Endothelial cell of umbilical vein (primary cell): ENCODE measurements around the gene NRF1. TPM values are rescaled to one million over a fixed set of nuclear protein-coding genes. Genes with fewer than 3 reads are reported as not detected.

Source experiments
- BruUV-seq: library from RNA; stranded (reverse); fragments of 400-500 nt; replicated peaks from 2 replicates; lab custom pipeline; 2021; lab: Mats Ljungman, UMichigan
- CTCF ChIA-PET: fragments of 300-600, 350-600 bp; sonication (Branson Sonifier 250); formaldehyde crosslinking; loops from one replicate; lab custom pipeline; 2021; ENCODE audit warnings: antibody characterized with exemption, inconsistent platforms; lab: Charles Lee
- POLR2A ChIA-PET: fragments of 300-600, 350-600 bp; sonication (Branson Sonifier 250); formaldehyde crosslinking; loops from one replicate; lab custom pipeline; 2021; ENCODE audit warnings: antibody characterized with exemption, inconsistent platforms; lab: Charles Lee
- DNase-seq: peaks from one replicate; pipeline ENCODE4 v3.0.0-alpha.2; 2011; ENCODE audit warnings: low read depth, low spot score
- FAIRE-seq: peaks from 2 replicates; lab custom pipeline; 2011; peaks lifted over from hg19 to GRCh38; lab: Jason Lieb, UNC
- H2AFZ ChIP-seq: 2 replicates; pipeline ENCODE4 v1.6.0; 2012; ENCODE audit warnings: low read depth, low read length, control low read depth, inconsistent platforms
- H3K27ac ChIP-seq: 2 replicates; pipeline ENCODE4 v1.5.1; 2011; ENCODE audit warnings: low read depth, mild to moderate bottlenecking, control low read depth, low read length, moderate library complexity; ENCODE audit not compliant: insufficient read depth
- H3K27me3 ChIP-seq, 2 experiments: 2 replicates each; pipeline versions ENCODE4 v1.6.0 to v1.6.1; 2011; ENCODE audit warnings: low read length in 2 of 2, mixed read lengths in 1 of 2; ENCODE audit not compliant: control insufficient read depth in 2 of 2, insufficient read depth in 2 of 2
- H3K36me3 ChIP-seq, 2 experiments: 2 replicates in 1 of 2; 3 replicates in 1 of 2; pipeline ENCODE4 v1.5.1; 2011; ENCODE audit warnings: low read length in 2 of 2, mild to moderate bottlenecking in 1 of 2, moderate library complexity in 1 of 2; ENCODE audit not compliant: control insufficient read depth in 2 of 2, insufficient read depth in 2 of 2; ENCODE audit errors: extremely low read depth in 1 of 2
- H3K4me1 ChIP-seq: 3 replicates; pipeline ENCODE4 v1.5.1; 2011; ENCODE audit warnings: mild to moderate bottlenecking, low read length; ENCODE audit not compliant: control insufficient read depth, insufficient read depth; ENCODE audit errors: extremely low read depth
- H3K4me2 ChIP-seq: 2 replicates; pipeline ENCODE4 v1.6.1; 2011; ENCODE audit warnings: low read length, control low read depth, mixed read lengths; ENCODE audit not compliant: insufficient read depth
- H3K4me3 ChIP-seq, 3 experiments: fragments of 200-600 bp in 1 of 3; sonication (generic), shearing (Covaris generic) in 1 of 3; replicated peaks in 1 of 3; 2 replicates each; pipeline ENCODE4 v1.5.1; 2011 to 2016; ENCODE audit warnings: control low read depth in 3 of 3, low read length in 3 of 3, mild to moderate bottlenecking in 2 of 3, inconsistent platforms in 1 of 3, low read depth in 1 of 3, moderate library complexity in 1 of 3; ENCODE audit not compliant: insufficient read depth in 1 of 3
- H3K79me2 ChIP-seq: 2 replicates; pipeline ENCODE4 v1.6.0; 2012; ENCODE audit warnings: low read length, inconsistent platforms; ENCODE audit not compliant: control insufficient read depth, insufficient read depth
- H3K9ac ChIP-seq: replicated peaks from 2 replicates; pipeline ENCODE3; 2011; ENCODE audit warnings: low read length, control low read depth; ENCODE audit not compliant: insufficient read depth; ENCODE audit errors: extremely low read depth
- H3K9me1 ChIP-seq: replicated peaks from 3 replicates; pipeline ENCODE4 v1.6.0; 2011; ENCODE audit warnings: mild to moderate bottlenecking, low read length; ENCODE audit not compliant: control insufficient read depth, insufficient read depth; ENCODE audit errors: extremely low read depth
- H3K9me3 ChIP-seq: replicated peaks from 2 replicates; pipeline ENCODE4 v1.5.1; 2012; ENCODE audit warnings: low read length, inconsistent platforms; ENCODE audit not compliant: control insufficient read depth, insufficient read depth
- H4K20me1 ChIP-seq: replicated peaks from 2 replicates; pipeline ENCODE3; 2011; ENCODE audit warnings: mild to moderate bottlenecking, low read length; ENCODE audit not compliant: control insufficient read depth, insufficient read depth; ENCODE audit errors: extremely low read depth
- CTCF ChIP-seq, 2 donors: IDR thresholded peaks; 1 replicate in 1 of 2; 2 replicates in 1 of 2; pipeline ENCODE4 v1.5.1; 2011; ENCODE audit warnings: low read length in 2 of 2, mild to moderate bottlenecking in 2 of 2, moderate library complexity in 2 of 2, control low read depth in 1 of 2, inconsistent platforms in 1 of 2, low read depth in 1 of 2; ENCODE audit not compliant: insufficient read depth in 1 of 2; ENCODE audit errors: extremely low read depth in 1 of 2
- FOS ChIP-seq: IDR thresholded peaks from 2 replicates; pipeline ENCODE4 v1.6.1; 2011; ENCODE audit warnings: mild to moderate bottlenecking, low read length, moderate library complexity, borderline replicate concordance; ENCODE audit not compliant: insufficient read depth
- GATA2 ChIP-seq: IDR thresholded peaks from 2 replicates; pipeline ENCODE4 v1.7.0; 2011; ENCODE audit warnings: low read depth, mild to moderate bottlenecking, moderate library complexity, mixed read lengths, low read length; ENCODE audit not compliant: insufficient read length, insufficient read depth
- JUN ChIP-seq: IDR thresholded peaks from 2 replicates; pipeline ENCODE4 v1.6.1; 2011; ENCODE audit warnings: borderline replicate concordance, low read depth; ENCODE audit not compliant: insufficient read length, insufficient read depth
- MAX ChIP-seq: IDR thresholded peaks from 2 replicates; pipeline ENCODE4 v1.6.1; 2011; ENCODE audit not compliant: insufficient read depth, insufficient read length
- MYC ChIP-seq: IDR thresholded peaks from one replicate; pipeline ENCODE4 v1.6.1; 2011; ENCODE audit warnings: mild to moderate bottlenecking, low read depth, low read length
- POLR2A ChIP-seq: IDR thresholded peaks from 2 replicates; pipeline ENCODE4 v1.6.1; 2012; ENCODE audit warnings: low read depth, mild to moderate bottlenecking, control low read depth, low read length
- POLR2AphosphoS5 ChIP-seq: IDR thresholded peaks from 2 replicates; pipeline ENCODE4 v1.6.1; 2012; ENCODE audit warnings: low read depth, mild to moderate bottlenecking, control low read depth, low read length, moderate library complexity; ENCODE audit not compliant: insufficient read depth
- dilution Hi-C: fragments of 300-500 bp; cut with MboI; formaldehyde crosslinking; loops from one replicate; pipeline ENCODE4 v1.15.0; 2019; ENCODE audit warnings: low sequenced_read_pairs; ENCODE audit not compliant: extremely low pct_ligation_motif_present
- intact Hi-C: fragments of 100-400 bp; cut with micrococcal nuclease; formaldehyde crosslinking; loops from one replicate; pipeline ENCODE4 v1.10.0; 2022
- polyA plus RNA-seq, 4 experiments: library from polyadenylated mRNA; depleted of rRNA in 3 of 4; stranded (reverse) in 3 of 4; unstranded in 1 of 4; fragments of >200 nt; gene quantifications; 2 replicates each; pipeline versions ENCODE4 v1.2.1 to v1.2.3, GENCODE V29; 2011 to 2012; ENCODE audit warnings: missing spikeins in 1 of 4
- total RNA-seq: library from RNA; stranded (reverse); gene quantifications from 2 replicates; pipeline ENCODE4 v1.2.3, GENCODE V29; 2021

NRF1 gene
- total and polyA plus RNA-seq, 2 donors (not counting 3 experiments of a cell fraction or from before 2014, with no cell fraction given), result 14.6 to 20.3 TPM

- Histone ChIP-seq H3K9me3 (no peaks in the 10 kb centered on the region), H4K20me1 (peaks cover 2% of the 10 kb centered on the region), H3K9ac (no peak overlapping the region), H3K27ac (no peak overlapping the region), H3K9me1 (no peaks in the 10 kb centered on the region), H2AFZ (no peak overlapping the region), H3K4me3 (no peak overlapping the region), H3K79me2 (peaks cover 29% of the 10 kb centered on the region), H3K4me1 (no peaks in the 10 kb centered on the region), H3K36me3 (no peaks in the 10 kb centered on the region), H3K4me2 (no peak overlapping the region), H3K27me3 (no peaks in the 10 kb centered on the region)
- intact Hi-C loops (no loop called here), dilution Hi-C loops (no loop called here)
- FAIRE-seq (no peak), DNase-seq (no peak)
- BruUV-seq, result no TSS peak
- no peak for TF ChIP-seq POLR2AphosphoS5
- no peak for TF ChIP-seq FOS
- TF ChIP-seq CTCF (IDR thresholded peaks at IDR 0.05; ENCODE audit: extremely low read depth in 1 of 2, insufficient read depth in 1 of 2, low read depth in 1 of 2, low read length in 2 of 2), result no peak
- TF ChIP-seq POLR2A, result no peak
- TF ChIP-seq JUN, result no peak
- TF ChIP-seq MAX, result no peak
- TF ChIP-seq GATA2, result no peak
- no peak for TF ChIP-seq MYC
- ChIA-PET CTCF (interaction anchor here (0.7 to 9.2 kb wide), 6 partner anchors 8 to 418 kb away, joined by 3 to 133 read pairs (median 8); partner anchors contain the start of gene NRF1), POLR2A (no interaction called here)
These were observed 25.1 kb downstream of the NRF1 start for GRCh38 chr7:129636641-129637040.
